Measurements from ENCODE around the gene KCNQ1.
A peak's percentile ranks its signal among the peaks of the same experiment; 100 is the strongest.

KCNQ1 gene

GRCh38 chr11:2766166-2766565, 321.4 kb downstream of the KCNQ1 start:
- DNase-seq (no peak), ATAC-seq (no peak)

GRCh38 chr11:2767071-2767470, 322.3 kb downstream of the KCNQ1 start:
- no peak for ATAC-seq
- no peak for DNase-seq

GRCh38 chr11:2767801-2768200, 323.0 kb downstream of the KCNQ1 start:
- no peak for DNase-seq
- no peak for ATAC-seq

- peak; percentile 89 for ATAC-seq
- peak; percentile 44 for DNase-seq
These were observed 323.9 kb downstream of the KCNQ1 start for GRCh38 chr11:2768471-2769408.

- ATAC-seq (no peak), DNase-seq (no peak)
These were observed 324.7 kb downstream of the KCNQ1 start for GRCh38 chr11:2769409-2770095.

- DNase-seq (no peak), ATAC-seq (no peak)
These were observed 325.4 kb downstream of the KCNQ1 start for GRCh38 chr11:2770096-2770751.

- ATAC-seq = no peak
- DNase-seq = no peak
These were observed 326.0 kb downstream of the KCNQ1 start for GRCh38 chr11:2770761-2771301.

GRCh38 chr11:2771758-2772466, 327.1 kb downstream of the KCNQ1 start:
- no peak for DNase-seq
- no peak for ATAC-seq

- peak; percentile 55 for DNase-seq
- peak; percentile 77 for ATAC-seq
These were observed 327.8 kb downstream of the KCNQ1 start for GRCh38 chr11:2772544-2773031.

GRCh38 chr11:2774173-2775082, 329.6 kb downstream of the KCNQ1 start:
- DNase-seq (no peak), ATAC-seq (no peak)

GRCh38 chr11:2775083-2775625, 330.3 kb downstream of the KCNQ1 start:
- no peak for ATAC-seq
- DNase-seq = no peak

GRCh38 chr11:2775626-2776350, 331.0 kb downstream of the KCNQ1 start:
- DNase-seq (no peak), ATAC-seq (no peak)

- ATAC-seq = no peak
- DNase-seq = no peak
These were observed 331.7 kb downstream of the KCNQ1 start for GRCh38 chr11:2776351-2777061.

- DNase-seq (no peak), ATAC-seq (no peak)
These were observed 332.6 kb downstream of the KCNQ1 start for GRCh38 chr11:2777386-2777785.

GRCh38 chr11:2777871-2778629, 333.2 kb downstream of the KCNQ1 start:
- ATAC-seq = no peak
- DNase-seq = no peak

- DNase-seq (no peak), ATAC-seq (no peak)
These were observed 334.1 kb downstream of the KCNQ1 start for GRCh38 chr11:2778630-2779498.

- no peak for DNase-seq
- no peak for ATAC-seq
These were observed 334.7 kb downstream of the KCNQ1 start for GRCh38 chr11:2779499-2779980.

Measured in stimulated activated naive CD8-positive, alpha-beta T cell treated with anti-CD3 and anti-CD28 coated beads, Interleukin-15, Interleukin-2, amounts not matched to agents 100 U/mL and 50 U/mL, for 24 hours (primary cell).